Urinary bladder (tissue), 4 donors: ENCODE data around the gene RNU5D-1. TPM values are rescaled to one million over a fixed set of nuclear protein-coding genes. Genes with fewer than 3 reads are reported as not detected.
"Not testable (repeated sequence)": the region's sequence is repeated elsewhere in the genome, so short reads cannot be mapped to it uniquely, and the experiment has no call there.

ENCODE experiments used
- DNase-seq: peaks from one replicate; pipeline ENCODE4 v3.0.0-alpha.2; 2015; ENCODE audit errors: extremely low spot score
- H3K27ac ChIP-seq: one replicate; pipeline ENCODE4 v1.5.1; 2013; ENCODE audit warnings: low read depth, mild to moderate bottlenecking, moderate library complexity
- H3K36me3 ChIP-seq: one replicate; pipeline ENCODE4 v1.6.1; 2013; ENCODE audit warnings: mild to moderate bottlenecking, moderate library complexity; ENCODE audit not compliant: insufficient read depth
- H3K4me1 ChIP-seq: one replicate; pipeline ENCODE4 v1.6.1; 2013; ENCODE audit warnings: mild to moderate bottlenecking, moderate library complexity; ENCODE audit not compliant: insufficient read depth
- H3K4me3 ChIP-seq: one replicate; pipeline ENCODE4 v1.5.1; 2013; ENCODE audit warnings: low read depth, low read length
- WGBS: extraction: QIAGEN DNeasy Blood & Tissue Kit; methylation state at CpG from one replicate; pipeline ENCODE4 v1.1.7; 2013; 5-methylcytosine and 5-hydroxymethylcytosine counted together
- polyA plus RNA-seq: library from polyadenylated mRNA; stranded (reverse); fragments of 200-250 nt; gene quantifications from one replicate; pipeline ENCODE4 v1.2.3, GENCODE V29; 2013
- total RNA-seq: library from RNA; depleted of rRNA; stranded (reverse); fragments of >200 nt; gene quantifications from one replicate; pipeline ENCODE4 v1.2.3, GENCODE V29; 2014
- donor health status: healthy with polysubstance abuse.
- donor health status: healthy.

Gene RNU5D-1
- total RNA-seq (not detected), polyA plus RNA-seq (not detected)

DNA sequence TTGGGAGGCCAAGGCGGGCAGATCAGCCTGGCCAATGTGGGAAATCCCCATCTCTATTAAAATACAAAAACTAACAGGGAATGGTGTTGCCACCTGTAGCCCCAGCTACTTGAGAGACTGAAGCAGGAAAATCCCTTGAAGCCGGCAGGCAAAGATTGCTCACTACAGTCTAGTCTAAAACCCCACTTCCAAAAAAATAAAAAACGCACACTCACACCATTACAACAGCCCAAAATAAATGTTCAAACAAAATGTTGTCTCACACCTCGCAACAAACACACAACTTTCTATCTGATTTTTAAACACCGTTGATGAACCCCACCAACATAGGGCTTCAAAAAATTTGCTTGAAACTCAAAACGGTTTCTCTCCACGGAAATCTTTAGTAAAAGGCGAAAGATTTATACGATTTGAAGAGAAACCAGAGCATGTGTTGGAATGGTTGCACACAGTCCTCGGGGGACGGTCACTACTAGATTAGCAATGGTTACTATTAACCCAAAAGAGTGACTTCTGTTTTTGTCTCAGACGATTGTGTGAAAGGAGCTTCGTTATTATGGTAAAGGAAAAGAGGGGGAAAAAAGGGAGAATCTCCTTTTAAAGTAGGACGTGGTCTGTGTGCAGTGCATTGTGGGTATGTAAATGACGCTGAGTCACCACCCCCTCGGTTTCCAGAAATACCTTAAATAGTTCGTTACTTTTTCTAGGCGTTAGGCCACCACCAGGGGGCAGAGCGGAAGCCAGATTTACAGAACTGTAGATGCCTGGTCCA lies at the start of gene RNU5D-1:
TSS of gene RNU5D-1 (minus strand) at position 430 of the 772 bp plus-strand sequence.
- Histone ChIP-seq H3K27ac (peak within 1 kb of the TSS; percentile 68), H3K4me3 (no peak within 1 kb of the TSS), H3K36me3 (no peaks in the 10 kb centered on the region), H3K4me1 (no peaks in the 10 kb centered on the region)
- 2% methylated on average over 19 of the region's 19 CpGs for WGBS
- DNase-seq: peak; percentile 94

DNA sequence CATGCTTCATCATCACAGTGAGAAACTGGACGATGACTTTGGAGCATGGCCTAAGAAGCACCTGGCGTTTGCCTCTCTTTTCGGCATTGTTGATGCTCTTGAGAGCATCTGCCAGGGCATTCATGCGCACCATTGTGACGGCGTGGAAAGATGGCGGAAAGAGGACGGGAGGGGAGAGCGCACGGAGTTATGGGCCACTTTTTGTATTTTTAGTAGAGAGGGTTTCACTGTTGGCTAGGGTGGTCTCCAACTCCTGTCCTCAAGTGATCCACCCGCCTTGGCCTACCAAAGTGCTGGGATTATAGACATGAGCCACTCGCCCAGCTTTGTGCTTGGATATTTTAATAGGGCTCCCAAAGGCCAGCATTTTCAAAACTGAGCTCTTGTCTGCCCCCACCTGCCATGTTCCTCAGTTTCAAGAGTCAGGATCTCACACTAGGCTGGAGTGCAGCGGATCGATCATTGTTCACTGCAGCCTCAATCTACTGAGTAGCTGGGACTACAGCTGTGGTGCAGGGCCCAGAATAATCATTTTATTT lies 49.7 kb upstream of the RNU5D-1 start:
- Histone ChIP-seq H3K4me3 (no peak overlapping the region), H3K27ac (no peak overlapping the region), H3K4me1 (no peaks in the 10 kb centered on the region), H3K36me3 (no peaks in the 10 kb centered on the region)
- DNase-seq: no peak
- 93% methylated on average over 14 of the region's 14 CpGs for WGBS

DNA sequence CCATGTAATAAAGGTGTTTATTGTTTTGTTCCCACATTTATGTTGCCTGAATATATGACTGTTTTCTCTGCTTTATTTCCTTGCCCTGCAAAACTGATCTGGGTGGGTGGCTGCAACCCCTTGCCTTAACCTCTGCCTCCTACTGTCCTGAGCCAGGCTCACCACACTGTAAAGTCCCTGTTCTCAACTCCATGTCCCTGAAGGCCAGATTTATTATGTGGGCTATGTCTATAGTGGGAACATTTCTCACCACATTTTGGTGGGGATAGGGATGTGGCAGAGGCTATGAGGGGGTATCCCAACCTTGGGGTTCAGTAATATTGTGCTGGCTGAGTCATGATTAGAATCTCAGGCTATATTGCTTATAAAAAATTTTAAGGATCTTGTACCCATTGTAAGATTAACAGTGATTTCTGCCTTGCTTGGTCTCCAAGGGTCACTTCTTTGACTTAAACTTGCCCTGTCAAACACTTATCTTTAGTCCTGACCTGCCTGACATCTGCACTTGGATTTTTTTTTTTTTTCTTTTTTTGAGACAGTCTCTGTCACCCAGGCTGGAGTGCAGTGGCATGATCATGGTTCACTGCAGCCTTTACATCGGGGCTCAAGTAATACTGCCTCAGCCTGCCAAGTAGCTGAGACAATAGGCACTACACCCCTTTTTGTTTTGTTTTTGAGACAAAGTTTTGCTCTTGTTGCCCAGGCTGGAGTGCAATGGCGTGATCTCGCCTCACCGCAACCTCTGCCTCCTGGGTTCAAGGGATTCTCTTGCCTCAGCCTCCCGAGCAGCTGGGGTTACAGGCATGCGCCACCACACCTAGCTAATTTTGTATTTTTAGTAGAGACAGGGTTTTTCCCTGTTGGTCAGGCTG lies 48.0 kb upstream of the RNU5D-1 start:
- Histone ChIP-seq H3K27ac (no peak overlapping the region), H3K4me3 (no peak overlapping the region), H3K4me1 (no peaks in the 10 kb centered on the region), H3K36me3 (no peaks in the 10 kb centered on the region)
- no peak for DNase-seq
- 94% methylated on average over 6 of the region's 6 CpGs for WGBS

DNA sequence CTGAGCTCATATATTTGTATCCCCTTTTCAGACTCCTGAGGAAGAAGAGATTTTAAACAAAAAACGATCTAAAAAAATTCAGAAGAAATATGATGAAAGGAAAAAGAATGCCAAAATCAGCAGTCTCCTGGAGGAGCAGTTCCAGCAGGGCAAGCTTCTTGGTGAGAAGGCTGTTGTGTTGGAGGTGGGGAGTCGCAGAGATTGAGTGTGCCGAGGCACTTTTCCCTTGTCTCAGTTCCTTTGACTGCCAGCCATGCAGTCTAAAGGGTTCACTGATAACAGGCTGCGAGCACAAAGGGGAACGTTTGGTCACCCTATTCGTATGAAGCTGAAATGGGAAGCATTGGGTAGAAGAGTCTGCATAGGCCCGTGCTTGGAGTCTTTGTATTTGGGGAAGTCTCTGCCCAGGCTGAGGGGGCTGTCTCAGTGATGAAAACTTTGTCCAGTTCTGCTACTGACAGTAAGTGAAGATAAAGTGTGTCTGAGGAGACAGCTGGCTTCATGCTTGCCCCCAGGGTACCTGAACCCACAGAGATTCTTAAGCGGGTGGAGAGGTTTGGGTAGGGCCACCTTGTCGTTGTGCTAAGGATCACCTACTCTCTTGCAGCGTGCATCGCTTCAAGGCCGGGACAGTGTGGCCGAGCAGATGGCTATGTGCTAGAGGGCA lies 47.1 kb upstream of the RNU5D-1 start:
- no peak overlapping the region for H3K4me3 ChIP-seq
- no peak for DNase-seq
- H3K36me3 ChIP-seq: no peaks in the 10 kb centered on the region
- WGBS: 78% methylated on average over 13 of the region's 13 CpGs
- H3K27ac ChIP-seq: no peak overlapping the region
- H3K4me1 ChIP-seq: no peaks in the 10 kb centered on the region

DNA sequence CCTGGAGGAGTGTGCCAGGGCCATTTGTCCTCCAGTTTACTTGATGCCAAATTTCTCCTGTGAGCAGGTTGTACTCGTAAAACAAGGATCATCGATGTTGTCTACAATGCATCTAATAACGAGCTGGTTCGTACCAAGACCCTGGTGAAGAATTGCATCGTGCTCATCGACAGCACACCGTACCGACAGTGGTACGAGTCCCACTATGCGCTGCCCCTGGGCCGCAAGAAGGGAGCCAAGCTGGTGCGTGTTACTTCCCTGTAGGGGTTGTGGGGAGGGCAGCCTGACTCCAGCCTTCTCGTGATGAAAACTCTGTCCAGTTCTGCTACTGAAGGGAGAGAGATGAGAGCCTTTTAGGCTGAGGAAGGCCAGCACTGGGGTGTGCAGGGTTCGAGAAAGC lies 46.6 kb upstream of the RNU5D-1 start:
- H3K4me3 ChIP-seq: no peak overlapping the region
- DNase-seq: no peak
- H3K4me1 ChIP-seq: no peaks in the 10 kb centered on the region
- 81% methylated on average over 14 of the region's 14 CpGs for WGBS
- no peak overlapping the region for H3K27ac ChIP-seq
- H3K36me3 ChIP-seq: no peaks in the 10 kb centered on the region

DNA sequence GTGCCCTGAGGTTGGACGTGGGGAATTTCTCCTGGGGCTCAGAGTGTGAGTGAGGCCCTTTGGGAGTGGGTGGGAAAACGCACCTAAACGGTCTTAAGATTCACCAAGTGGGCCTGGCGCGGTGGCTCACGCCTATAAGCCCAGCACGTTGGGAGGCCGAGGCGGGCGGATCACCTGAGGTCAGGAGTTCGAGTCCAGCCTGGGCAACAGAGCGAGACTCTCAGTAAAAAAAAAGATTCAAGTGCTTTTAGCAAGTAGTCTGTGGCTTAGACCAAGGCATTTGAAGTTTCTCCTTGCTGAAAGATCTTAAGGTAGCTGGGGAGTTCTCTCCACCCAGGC lies 45.7 kb upstream of the RNU5D-1 start:
- WGBS: 51% methylated on average over 12 of the region's 12 CpGs

DNA sequence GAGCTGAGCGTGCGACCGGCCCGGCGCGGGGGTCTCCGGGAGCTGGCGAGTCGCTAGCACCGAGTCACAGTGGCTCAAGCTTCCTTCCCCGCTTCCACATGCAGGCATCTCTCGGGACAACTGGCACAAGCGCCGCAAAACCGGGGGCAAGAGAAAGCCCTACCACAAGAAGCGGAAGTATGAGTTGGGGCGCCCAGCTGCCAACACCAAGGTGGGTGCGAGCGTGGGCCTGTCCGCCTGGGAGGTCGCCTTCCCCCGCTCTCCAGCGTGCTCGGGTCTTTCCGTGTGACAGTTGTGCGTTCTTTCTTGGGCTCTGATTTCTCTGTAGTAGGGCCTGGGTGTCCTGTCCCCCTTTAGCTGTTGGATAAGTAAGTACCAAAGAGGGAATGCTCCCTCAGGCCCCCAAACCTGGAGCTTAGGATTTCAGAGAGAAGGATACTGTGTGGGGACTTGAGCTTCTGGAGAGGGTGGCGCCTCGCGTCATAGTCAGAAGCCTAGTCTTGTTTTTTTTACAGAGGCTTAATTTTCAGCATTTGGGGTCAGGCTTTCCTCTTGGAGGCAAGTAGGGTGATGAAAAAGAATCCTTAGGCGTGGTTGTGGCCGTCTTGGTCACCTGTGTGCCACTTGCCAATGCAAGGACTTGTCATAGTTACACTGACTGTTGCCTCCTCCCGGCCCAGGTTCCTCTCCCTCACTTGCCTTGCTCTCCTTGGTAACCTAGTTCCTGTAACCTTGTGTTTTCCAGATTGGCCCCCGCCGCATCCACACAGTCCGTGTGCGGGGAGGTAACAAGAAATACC lies 45.2 kb upstream of the RNU5D-1 start:
- 6% methylated on average over 36 of the region's 36 CpGs for WGBS
- no peak for DNase-seq
- peak overlapping the region; percentile 79 for H3K4me3 ChIP-seq
- no peaks in the 10 kb centered on the region for H3K36me3 ChIP-seq
- no peaks in the 10 kb centered on the region for H3K4me1 ChIP-seq
- peak overlapping the region; percentile 87 for H3K27ac ChIP-seq

More for the DNA sequence above, 45.7 kb upstream of the RNU5D-1 start:
- no peaks in the 10 kb centered on the region for H3K36me3 ChIP-seq
- DNase-seq: no peak
- H3K4me1 ChIP-seq: no peaks in the 10 kb centered on the region
- H3K4me3 ChIP-seq: peak overlapping the region; percentile 79
- H3K27ac ChIP-seq: peak overlapping the region; percentile 87

DNA sequence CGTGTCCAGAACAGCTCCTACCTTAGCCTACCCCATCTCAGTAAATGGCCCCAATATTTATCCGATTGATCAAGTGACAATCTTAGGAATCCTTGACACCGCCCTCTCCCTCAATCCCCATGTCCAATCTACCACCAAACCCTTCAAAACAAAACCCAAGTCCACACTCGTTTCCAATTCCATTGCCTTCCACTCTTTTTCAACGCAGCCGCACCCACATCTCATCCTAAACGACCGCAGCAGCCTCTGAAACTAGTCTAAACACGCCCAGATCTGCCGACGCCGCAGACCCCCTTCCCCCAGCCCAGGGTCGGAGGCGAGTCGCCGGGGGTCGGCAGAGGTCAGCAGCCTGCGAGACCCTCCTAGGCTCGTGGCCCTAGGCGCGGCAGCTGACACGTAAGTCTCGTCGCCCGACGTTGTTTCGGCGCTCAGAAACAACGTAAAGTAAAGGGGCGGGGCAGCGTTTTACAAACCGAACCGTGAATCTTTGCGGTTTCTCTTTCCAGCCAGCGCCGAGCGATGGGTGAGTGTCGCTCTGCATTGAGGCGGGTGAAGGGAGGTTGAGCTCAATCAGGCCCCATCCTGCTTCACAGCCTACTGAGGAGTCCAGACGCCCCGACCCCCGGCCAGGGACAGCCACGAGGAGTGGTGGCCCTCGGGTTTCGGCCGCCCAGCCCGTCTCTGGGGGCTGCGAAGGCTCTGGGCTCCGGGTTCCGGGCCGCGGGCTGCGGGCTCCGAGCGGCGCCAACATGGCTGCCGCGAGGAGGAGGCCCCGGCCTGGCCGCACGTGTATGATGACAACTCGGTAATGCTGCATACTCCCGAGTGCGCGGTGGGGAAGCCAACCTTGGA lies 44.3 kb upstream of the RNU5D-1 start, which contains the start of gene RPS8:
TSS of gene RPS8 (plus strand) at position 463 of the 852 bp plus-strand sequence. CDS start at position 520, 57 bp downstream.
- Histone ChIP-seq H3K27ac (peak within 1 kb of the TSS; percentile 99), H3K4me1 (no peaks in the 10 kb centered on the region), H3K36me3 (no peaks in the 10 kb centered on the region), H3K4me3 (peak within 1 kb of the TSS; percentile 79)
- DNase-seq: peak; percentile 90
- WGBS: under 1% methylated on average over 65 of the region's 65 CpGs

DNA sequence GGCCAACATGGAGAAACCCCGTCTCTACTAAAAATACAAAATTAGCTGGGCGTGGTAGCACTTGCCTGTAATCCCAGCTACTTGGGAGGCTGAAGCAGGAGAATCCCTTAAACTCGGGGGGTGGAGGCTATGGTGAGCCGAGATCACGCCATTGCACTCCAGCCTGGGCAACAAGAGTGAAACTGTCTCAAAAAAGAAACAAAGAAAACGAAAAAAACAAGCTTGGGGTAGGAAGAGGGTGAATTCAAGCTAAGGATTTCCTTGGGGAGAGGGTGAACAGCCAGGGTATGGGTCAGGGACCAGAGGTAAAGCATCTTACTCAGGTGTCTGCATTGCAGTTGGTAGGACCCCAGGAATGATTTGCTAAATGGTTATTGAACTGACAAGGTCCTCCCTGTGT lies 35.5 kb upstream of the RNU5D-1 start:
- 96% methylated on average over 6 of the region's 6 CpGs for WGBS
- H3K4me3 ChIP-seq, H3K4me1 ChIP-seq, DNase-seq, H3K27ac ChIP-seq, H3K36me3 ChIP-seq: not testable (repeated sequence)

DNA sequence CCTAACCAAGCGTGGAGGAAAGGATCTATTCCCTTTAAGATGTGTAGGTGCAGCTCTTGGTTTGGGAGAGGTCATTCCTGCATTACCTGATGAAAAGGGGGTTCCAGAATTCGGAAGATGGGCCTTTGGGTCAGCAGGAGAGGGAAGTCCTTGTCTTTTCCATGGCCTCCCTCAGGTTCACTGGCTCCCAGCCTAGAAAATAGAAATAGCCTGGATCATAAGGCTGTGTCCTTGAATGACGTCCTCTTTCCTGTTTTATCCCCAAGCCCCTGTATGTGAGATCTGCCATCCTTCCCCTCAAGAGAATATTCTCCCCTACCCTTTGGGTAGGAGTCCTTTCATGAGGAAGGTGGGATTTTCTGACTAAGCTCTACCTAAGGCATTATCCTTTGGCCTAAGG lies 29.9 kb upstream of the RNU5D-1 start:
- H3K36me3 ChIP-seq: no peaks in the 10 kb centered on the region
- H3K4me1 ChIP-seq: no peaks in the 10 kb centered on the region
- H3K4me3 ChIP-seq: no peak overlapping the region
- no peak for DNase-seq
- no peak overlapping the region for H3K27ac ChIP-seq
- 93% methylated on average over 3 of the region's 3 CpGs for WGBS

DNA sequence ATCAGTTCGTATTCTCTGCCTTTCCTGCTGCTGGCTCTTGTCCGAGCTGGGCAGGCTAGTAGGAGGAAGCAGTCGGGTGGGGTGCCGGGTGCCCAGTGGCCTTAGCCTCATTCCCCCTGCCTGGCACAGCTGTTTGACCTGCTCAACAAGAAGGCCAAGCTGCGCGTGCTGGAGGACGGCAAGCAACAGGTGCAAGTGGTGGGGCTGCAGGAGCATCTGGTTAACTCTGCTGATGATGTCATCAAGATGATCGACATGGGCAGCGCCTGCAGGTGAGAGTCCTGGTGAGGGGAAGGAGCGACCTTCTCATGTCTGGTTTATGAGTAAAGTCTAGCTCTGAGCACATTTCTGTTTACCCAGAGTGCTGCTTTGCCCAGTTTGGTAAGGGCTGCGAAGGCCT lies 28.1 kb upstream of the RNU5D-1 start:
- no peak overlapping the region for H3K4me3 ChIP-seq
- H3K27ac ChIP-seq: no peak overlapping the region
- H3K4me1 ChIP-seq: no peaks in the 10 kb centered on the region
- no peak for DNase-seq
- WGBS: 90% methylated on average over 11 of the region's 11 CpGs
- H3K36me3 ChIP-seq: no peaks in the 10 kb centered on the region

DNA sequence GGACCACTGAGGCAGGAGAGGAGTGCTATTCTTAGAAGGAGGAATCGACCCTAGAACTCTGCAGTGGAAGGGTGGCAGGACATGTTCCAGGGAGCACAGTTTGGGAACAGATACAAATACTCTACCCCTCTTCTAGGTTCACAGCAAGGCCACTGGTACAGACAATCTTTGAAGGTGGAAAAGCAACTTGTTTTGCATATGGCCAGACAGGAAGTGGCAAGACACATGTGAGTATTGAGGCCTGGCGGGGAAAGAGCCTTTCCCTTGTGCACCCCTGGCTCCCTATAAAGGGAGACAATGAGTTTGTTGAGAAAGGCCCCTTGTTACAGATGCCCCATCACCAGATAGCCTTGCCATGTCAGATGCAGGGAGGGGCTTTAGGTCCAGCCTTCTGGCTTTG lies 26.4 kb upstream of the RNU5D-1 start:
- Histone ChIP-seq H3K36me3 (no peaks in the 10 kb centered on the region), H3K4me3 (no peak overlapping the region), H3K4me1 (no peaks in the 10 kb centered on the region), H3K27ac (no peak overlapping the region)
- WGBS: 96% methylated on average over 2 of the region's 2 CpGs
- DNase-seq: no peak
